Measurements from ENCODE around the gene C19orf47. TPM values are rescaled to one million over a fixed set of nuclear protein-coding genes. Genes with fewer than 3 reads are reported as not detected.
A peak's percentile ranks its signal among the peaks of the same experiment; 100 is the strongest.

C19orf47 gene
- total RNA-seq, 2 experiments from 2014 or later = 15.6 to 33.8 TPM

DNA sequence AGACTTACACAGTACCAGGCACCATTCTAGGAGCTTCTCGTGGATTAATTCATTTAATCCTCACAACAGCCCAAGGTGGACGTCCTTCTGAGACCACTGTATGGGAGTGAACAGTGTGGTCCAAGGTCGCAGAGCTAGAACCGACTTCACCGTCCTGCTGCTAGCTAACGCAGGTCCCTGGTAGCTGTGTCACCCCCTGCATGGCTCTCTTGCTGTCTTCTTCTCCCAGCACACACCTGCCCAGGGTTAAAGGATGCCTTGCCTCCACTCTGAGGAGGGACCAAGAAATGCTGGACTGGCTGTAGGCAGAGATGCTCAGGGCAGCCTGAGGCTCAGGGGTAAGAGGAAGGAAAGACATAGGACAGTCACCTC, 66.0 kb downstream of the C19orf47 start:
- Histone ChIP-seq H2AFZ (ENCODE audit: low read length) (no peak overlapping the region), H3K4me3 (ENCODE audit: low read depth, low read length, poor library complexity, severe bottlenecking) (peak overlapping the region; percentile 48), H4K20me1 (ENCODE audit: insufficient read depth, low read length) (no peaks in the 10 kb centered on the region), H3K36me3 (ENCODE audit: insufficient read depth, low read length) (peaks cover 6% of the 10 kb centered on the region; the same call in 1 of the 2 replicates), H3K9me3 (ENCODE audit: low read length) (no peaks in the 10 kb centered on the region), H3K27ac (ENCODE audit: low read depth, low read length, poor library complexity, severe bottlenecking) (peak overlapping the region; percentile 94), H3K4me2 (ENCODE audit: low read length) (peak overlapping the region; percentile 93), H3K4me1 (ENCODE audit: insufficient read depth, low read length, poor library complexity, severe bottlenecking) (peaks cover 63% of the 10 kb centered on the region), H3K79me2 (ENCODE audit: insufficient read depth, low read depth, low read length) (peaks cover 73% of the 10 kb centered on the region), H3K9me2 (ENCODE audit: insufficient read depth, low read length) (no peaks in the 10 kb centered on the region)
- ChIA-PET CTCF (ENCODE audit: unreplicated experiment) (interaction anchor here (0.5 kb wide), 1 partner anchor 16 kb away, joined by 3 read pairs; no protein-coding TSS in a partner anchor), POLR2A (interaction anchor here (0.6 to 1.1 kb wide), 3 partner anchors 25 to 226 kb away, joined by 3 to 4 read pairs (median 3); partner anchors contain the start of genes MAP3K10 and ZNF780B)
- no peak for DNase-seq (ENCODE audit: low spot score)
- intact Hi-C loops (cut with micrococcal nuclease; ENCODE audit: unreplicated experiment) = loop anchor here (10.0 kb wide), 3 partner anchors 137 to 323 kb away; partner anchors contain the start of genes LTBP4 and SERTAD1
- TF ChIP-seq EZH2phosphoT487 (IDR thresholded peaks at IDR 0.05; ENCODE audit: borderline replicate concordance, low read depth, low read length) = no peak
- TF ChIP-seq, protein P1, sequence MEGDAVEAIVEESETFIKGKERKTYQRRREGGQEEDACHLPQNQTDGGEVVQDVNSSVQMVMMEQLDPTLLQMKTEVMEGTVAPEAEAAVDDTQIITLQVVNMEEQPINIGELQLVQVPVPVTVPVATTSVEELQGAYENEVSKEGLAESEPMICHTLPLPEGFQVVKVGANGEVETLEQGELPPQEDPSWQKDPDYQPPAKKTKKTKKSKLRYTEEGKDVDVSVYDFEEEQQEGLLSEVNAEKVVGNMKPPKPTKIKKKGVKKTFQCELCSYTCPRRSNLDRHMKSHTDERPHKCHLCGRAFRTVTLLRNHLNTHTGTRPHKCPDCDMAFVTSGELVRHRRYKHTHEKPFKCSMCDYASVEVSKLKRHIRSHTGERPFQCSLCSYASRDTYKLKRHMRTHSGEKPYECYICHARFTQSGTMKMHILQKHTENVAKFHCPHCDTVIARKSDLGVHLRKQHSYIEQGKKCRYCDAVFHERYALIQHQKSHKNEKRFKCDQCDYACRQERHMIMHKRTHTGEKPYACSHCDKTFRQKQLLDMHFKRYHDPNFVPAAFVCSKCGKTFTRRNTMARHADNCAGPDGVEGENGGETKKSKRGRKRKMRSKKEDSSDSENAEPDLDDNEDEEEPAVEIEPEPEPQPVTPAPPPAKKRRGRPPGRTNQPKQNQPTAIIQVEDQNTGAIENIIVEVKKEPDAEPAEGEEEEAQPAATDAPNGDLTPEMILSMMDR (conservative IDR thresholded peaks at IDR 0.05; ENCODE audit: low read length) = no peak
- no TSS peak for BruUV-seq (replicated peaks)

DNA sequence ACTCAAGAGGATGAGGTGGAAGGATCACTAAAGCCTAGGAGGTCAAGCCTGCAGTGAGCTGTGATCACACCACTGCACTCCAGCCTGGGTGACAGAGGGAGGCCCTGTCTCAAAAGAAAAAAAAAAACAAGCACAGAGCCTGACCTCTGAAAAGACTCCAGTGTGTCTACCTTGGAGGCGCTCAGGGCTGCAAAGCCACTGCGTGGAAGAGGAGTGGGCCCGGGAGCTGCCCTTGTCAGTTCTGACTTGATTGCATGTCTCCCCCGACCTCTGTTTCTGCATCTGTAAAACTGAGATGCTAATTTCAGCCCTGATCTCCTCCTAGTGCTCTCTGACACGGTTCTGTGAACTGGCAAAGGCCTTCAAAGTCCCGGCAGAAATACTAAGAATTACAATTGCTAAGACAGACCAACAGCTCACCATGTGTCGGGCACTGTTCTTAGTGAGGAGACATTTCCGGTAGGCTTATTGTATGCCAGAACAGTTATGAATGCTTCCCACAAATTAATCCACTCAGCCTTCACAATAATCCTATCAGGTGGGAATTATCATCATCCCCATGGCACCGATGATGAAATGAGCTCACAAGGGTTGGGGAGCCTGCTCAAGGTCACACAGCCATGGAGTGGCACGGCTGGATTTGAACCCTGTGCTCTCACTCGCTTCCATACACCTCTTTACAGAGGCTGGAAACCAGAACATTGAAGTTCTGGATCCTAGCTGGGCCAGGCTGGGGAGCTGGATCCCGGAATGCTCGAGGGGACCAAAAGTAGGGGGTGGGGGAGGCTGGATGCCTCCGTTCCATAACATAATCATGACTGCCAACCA, 66.6 kb downstream of the C19orf47 start:
- Histone ChIP-seq H3K9me3 (ENCODE audit: low read length) (no peaks in the 10 kb centered on the region), H3K4me1 (ENCODE audit: insufficient read depth, low read length, poor library complexity, severe bottlenecking) (peaks cover 57% of the 10 kb centered on the region), H2AFZ (ENCODE audit: low read length) (no peak overlapping the region), H3K9me2 (ENCODE audit: insufficient read depth, low read length) (no peaks in the 10 kb centered on the region), H3K4me2 (ENCODE audit: low read length) (peak overlapping the region; percentile 93), H3K4me3 (ENCODE audit: low read depth, low read length, poor library complexity, severe bottlenecking) (peak overlapping the region; percentile 48), H3K79me2 (ENCODE audit: insufficient read depth, low read depth, low read length) (peaks cover 79% of the 10 kb centered on the region), H4K20me1 (ENCODE audit: insufficient read depth, low read length) (no peaks in the 10 kb centered on the region), H3K27ac (ENCODE audit: low read depth, low read length, poor library complexity, severe bottlenecking) (peak overlapping the region; percentile 94), H3K36me3 (ENCODE audit: insufficient read depth, low read length) (peaks cover 6% of the 10 kb centered on the region; the same call in 1 of the 2 replicates)
- ChIA-PET POLR2A (interaction anchor here (0.5 to 1.1 kb wide), 3 partner anchors 25 to 137 kb away, joined by 3 to 5 read pairs (median 4); partner anchors contain the start of gene MAP3K10), CTCF (ENCODE audit: unreplicated experiment) (no interaction called here)
- BruUV-seq (replicated peaks) = no TSS peak
- TF ChIP-seq, protein P1 (conservative IDR thresholded peaks at IDR 0.05; ENCODE audit: low read length) = no peak
- TF ChIP-seq EZH2phosphoT487 (IDR thresholded peaks at IDR 0.05; ENCODE audit: borderline replicate concordance, low read depth, low read length) = no peak
- peak; percentile 64 for DNase-seq (ENCODE audit: low spot score)
- intact Hi-C loops (cut with micrococcal nuclease; ENCODE audit: unreplicated experiment) = loop anchor here (10.0 kb wide), 3 partner anchors 137 to 323 kb away; partner anchors contain the start of genes LTBP4 and SERTAD1

Measured in OCI-LY7 (cell line).